ENCODE data around the gene LENG9.

The LENG9 gene

DNA sequence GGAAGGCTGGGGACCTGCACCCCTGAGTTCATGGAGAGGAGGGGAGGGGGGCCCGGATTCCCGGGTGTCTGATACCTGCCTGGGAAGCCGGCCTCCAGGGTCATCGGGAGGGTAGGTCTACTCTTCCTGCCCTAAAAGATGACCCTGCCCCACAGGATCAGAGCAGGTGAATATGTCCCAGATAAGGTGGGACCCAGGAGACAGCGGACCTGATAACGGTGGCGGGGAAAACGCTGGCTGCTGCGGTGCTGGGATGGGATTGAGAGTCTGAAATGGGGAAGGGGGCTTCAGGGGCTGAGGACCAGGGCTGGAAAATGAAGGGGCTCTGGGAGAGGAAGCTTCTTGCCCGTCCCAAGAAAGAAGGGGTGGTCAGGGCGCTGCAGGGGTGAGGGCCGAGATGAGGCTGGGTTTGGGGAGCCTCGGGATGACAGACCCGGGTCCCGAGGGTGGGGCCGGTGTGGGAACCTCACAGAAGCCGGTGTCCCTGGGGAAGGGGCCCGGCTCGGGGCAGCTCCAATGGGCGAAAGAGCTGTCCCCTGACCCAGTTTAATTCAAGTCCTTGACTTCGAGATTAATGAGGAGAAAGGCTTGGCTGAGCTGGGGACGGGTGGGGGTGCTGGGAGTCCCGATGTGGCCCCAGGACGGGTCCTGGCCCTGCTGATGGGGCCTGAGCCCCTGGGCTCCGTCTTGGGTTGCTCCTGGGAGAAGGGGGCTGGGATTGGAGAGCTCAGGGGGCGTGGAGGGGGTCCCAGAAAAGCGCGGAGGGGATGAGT is 47.5 kb downstream of the LENG9 start:
- Mint-ChIP-seq H3K4me1 (peaks cover 29% of the 10 kb centered on the region), H3K36me3 (peaks cover 15% of the 10 kb centered on the region), H3K27ac (no peak overlapping the region), H3K4me3 (no peak overlapping the region), H3K9me3 (peaks cover 5% of the 10 kb centered on the region)
- no peak for ATAC-seq
- no peak for DNase-seq (ENCODE audit: low spot score in 2 of 2)

DNA sequence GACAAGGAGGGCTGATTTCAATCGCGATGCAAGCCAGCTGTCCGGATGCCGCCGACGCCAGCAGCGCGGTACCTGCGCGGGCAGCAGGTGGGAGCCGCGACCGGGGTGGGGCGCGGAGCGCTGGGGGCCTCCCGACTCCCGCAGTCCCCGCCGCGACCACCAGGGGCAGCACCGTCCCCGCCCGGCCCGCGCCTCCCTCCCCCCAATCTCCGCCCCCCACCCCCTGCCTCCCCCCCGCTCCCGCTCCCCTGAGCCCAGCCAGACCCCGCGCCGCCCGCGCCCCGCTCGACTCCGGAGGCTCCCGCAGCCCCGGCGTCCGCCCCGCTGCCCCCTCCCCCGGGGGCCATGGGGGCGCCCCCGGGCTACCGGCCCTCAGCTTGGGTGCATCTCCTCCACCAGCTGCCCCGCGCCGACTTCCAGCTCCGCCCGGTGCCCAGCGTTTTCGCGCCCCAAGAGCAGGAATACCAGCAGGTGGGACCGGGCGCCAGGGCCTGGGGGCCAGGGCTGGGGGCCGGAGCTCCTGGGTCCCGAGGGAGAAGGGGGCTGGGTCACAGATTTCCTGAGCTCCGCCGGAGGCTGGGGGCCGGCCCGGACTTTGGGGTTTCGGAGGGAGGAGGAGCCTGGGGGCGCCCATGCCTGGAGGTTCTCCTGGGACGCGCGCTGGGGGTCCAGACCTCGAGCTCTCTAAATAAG is 48.2 kb downstream of the LENG9 start, which contains the start of gene TTYH1:
TTYH1 (plus strand) TSS at position 257 of the 693 bp plus-strand sequence; CDS start at position 346, 89 bp downstream.
- peaks cover 29% of the 10 kb centered on the region for H3K4me1 Mint-ChIP-seq
- no peak for DNase-seq (ENCODE audit: low spot score in 2 of 2)
- peaks cover 5% of the 10 kb centered on the region for H3K9me3 Mint-ChIP-seq
- no peak within 1 kb of the TSS for H3K4me3 Mint-ChIP-seq
- ATAC-seq, result no peak
- H3K36me3 Mint-ChIP-seq, result peaks cover 15% of the 10 kb centered on the region
- no peak within 1 kb of the TSS for H3K27ac Mint-ChIP-seq

DNA sequence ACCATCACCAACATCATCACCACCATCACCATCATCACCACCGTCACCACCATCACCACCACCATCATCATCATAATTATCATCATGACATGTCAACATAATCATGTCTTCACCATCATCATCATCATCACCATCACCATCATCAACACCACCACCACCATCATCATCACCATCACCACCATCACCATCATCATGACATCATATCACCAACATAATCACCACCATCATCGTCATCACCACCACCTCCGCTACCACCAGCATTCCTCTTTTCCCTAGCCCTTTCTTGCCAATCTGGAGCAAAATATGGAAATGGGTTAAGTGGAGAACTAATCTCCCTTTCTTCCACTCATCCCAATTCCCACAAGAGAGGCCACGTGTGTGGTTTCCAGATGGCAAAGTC is 49.4 kb downstream of the LENG9 start:
- DNase-seq (ENCODE audit: low spot score in 2 of 2) (no peak), ATAC-seq (no peak)
- peaks cover 5% of the 10 kb centered on the region for H3K9me3 Mint-ChIP-seq
- H3K4me1 Mint-ChIP-seq, result peaks cover 29% of the 10 kb centered on the region
- no peak overlapping the region for H3K27ac Mint-ChIP-seq
- peaks cover 15% of the 10 kb centered on the region for H3K36me3 Mint-ChIP-seq
- no peak overlapping the region for H3K4me3 Mint-ChIP-seq

DNA sequence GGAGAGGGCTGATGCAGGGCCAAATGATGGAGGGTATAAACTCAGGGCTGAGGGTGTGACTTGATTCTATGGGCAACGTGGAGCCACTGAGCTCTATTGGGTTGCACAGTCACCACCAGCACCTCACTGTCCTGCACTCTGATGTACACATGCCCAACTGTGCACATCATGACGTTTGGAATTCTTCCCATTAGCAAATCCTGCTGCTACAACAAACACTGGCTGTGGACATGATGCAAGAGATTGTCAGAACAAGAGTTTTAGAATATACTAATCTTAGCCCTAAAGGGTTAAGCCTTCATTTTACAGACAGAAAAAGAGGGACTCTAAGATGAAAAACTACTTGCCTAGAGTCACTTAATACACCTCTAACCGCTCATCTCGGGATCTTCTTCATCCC is 50.7 kb downstream of the LENG9 start:
- H3K36me3 Mint-ChIP-seq, result peaks cover 15% of the 10 kb centered on the region
- no peak for DNase-seq (ENCODE audit: low spot score in 2 of 2)
- no peak overlapping the region for H3K27ac Mint-ChIP-seq
- no peak overlapping the region for H3K4me3 Mint-ChIP-seq
- ATAC-seq, result no peak
- peaks cover 8% of the 10 kb centered on the region for H3K9me3 Mint-ChIP-seq
- H3K4me1 Mint-ChIP-seq, result peaks cover 22% of the 10 kb centered on the region

Measured in stimulated activated effector memory CD8-positive, alpha-beta T cell treated with anti-CD3 and anti-CD28 coated beads, Interleukin-12 subunit alpha, Interleukin-12 subunit beta, amount 100 ng/mL, for 72 hours (primary cell).